GM19395 (cell line): ENCODE results near the gene ALCAM.

Experiments
- ATAC-seq: cut with Tn5 transposase; IDR thresholded peaks from one replicate; pipeline ENCODE4 v1.9.1; 2021; ENCODE audit warnings: mild to moderate bottlenecking, moderate library complexity; ENCODE audit not compliant: unreplicated experiment

The ALCAM gene

GRCh38 chr3:105523501-105523900 lies 156.8 kb downstream of the ALCAM start:
- ATAC-seq: no peak

- no peak for ATAC-seq
These were observed 158.8 kb downstream of the ALCAM start for GRCh38 chr3:105525531-105525930.

DNA sequence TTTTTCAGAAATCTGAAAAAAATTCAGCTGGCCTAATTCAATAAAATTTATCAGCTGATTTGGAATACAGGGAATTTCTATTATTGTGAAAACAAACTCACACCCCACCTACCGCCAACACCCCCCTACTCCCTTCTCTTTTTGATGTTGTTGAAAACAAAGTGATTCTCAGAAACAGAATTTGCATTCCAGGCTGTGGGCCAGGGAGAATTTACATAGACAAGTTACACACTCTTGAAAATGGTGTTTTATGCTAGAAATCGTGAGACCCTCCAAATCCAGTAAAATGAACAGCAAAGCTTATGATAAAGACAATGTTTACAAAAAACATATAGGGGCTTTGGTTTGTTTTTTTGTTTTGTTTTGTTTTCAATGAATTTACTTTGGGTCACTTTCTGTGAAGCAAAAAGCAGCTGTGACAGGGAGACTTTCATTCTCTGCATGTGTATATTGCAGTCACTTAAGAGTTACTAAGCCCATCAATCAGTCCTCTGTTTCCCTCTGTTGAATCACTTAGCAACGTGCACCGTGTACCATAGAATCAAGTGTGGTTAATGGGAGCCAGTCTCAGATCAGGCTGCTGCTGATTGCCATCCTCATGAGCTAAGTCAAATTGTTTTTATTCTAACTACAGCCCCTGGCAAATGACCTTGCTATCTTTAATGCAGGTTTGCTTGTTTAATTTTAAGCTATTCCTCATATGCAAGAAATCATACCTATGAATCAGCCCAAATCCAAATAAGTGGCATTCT lies 159.8 kb downstream of the ALCAM start:
- no peak for ATAC-seq

DNA sequence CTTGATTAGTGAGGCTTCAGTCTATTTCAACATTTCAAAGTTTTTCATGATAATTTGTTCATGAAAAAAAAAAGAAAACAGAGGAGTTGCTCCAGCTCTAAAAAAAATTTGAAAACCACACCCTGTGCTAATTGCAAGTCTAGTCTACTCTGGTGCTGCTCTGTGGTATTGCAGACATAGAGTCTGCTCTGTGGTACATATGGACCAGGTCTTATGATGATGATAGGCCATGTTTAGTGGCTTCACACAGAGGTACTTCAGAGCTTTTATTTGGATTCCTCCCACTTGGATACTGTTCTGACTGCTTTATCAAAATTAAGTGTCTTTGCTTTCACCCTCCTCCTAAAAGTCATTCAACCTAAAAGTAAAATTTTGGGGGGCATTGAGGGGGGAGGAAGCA lies 160.8 kb downstream of the ALCAM start:
- no peak for ATAC-seq

GRCh38 chr3:105527949-105528348 lies 161.2 kb downstream of the ALCAM start:
- ATAC-seq: peak; percentile 71

DNA sequence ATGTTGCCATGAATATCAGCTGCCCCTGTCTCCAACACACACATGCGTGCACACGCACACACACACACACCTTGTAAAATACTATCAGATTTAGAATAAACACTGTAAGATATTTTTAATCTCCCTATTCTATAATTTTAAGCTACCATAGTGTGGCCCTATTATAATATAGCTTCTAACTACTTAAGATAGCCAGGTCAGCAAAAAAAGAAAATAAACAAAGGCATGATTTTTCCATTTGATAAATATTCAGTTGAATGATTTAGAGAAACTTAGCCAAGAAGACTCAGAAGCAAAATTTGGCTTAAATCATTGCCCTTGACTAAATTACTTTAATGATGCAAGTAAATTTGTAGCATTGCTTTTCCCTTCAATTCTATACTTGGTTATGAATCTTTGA lies 162.2 kb downstream of the ALCAM start:
- ATAC-seq: no peak

DNA sequence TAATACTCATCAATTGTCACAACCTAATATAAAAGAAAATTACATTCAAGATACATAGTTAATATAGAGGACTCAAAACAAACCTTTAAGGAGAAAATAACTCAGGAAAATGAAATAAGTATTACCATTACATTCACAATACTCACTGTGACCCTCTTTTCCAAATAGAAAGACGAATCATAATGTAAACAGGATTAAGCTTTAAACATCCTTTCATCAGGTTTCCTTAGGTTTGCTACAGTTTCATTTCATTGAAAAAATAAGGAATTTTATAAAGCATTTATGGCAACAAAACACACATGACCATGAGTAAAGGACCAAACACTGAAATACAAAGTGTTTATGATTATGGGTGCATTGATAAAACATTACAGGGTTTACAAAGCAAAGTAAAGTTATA lies 162.7 kb downstream of the ALCAM start:
- no peak for ATAC-seq

DNA sequence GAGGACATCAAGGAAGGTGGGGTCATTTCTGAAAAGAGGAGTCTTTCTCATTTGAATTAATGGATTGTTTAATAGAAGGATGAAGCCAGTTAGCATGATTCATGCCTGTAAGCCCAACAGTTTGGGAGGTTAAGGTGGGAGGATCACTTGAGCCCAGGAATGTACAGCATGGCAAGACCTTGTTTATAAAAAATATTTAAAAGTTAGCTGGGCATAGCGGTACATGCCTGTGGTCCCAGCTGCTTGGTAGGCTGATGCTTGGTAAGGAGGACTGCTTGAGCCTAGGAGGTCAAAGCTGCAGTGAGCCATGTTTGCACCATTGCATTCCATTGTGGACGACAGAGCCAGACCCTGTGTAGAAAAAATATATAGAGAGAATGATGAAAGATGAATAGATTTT lies 165.5 kb downstream of the ALCAM start:
- ATAC-seq: no peak

GRCh38 chr3:105533960-105534359 lies 167.3 kb downstream of the ALCAM start:
- no peak for ATAC-seq

GRCh38 chr3:105534491-105534890 lies 167.8 kb downstream of the ALCAM start:
- ATAC-seq: no peak

- ATAC-seq: no peak
These were observed 170.8 kb downstream of the ALCAM start for GRCh38 chr3:105537371-105538080.

GRCh38 chr3:105538483-105538882 lies 171.8 kb downstream of the ALCAM start:
- no peak for ATAC-seq

DNA sequence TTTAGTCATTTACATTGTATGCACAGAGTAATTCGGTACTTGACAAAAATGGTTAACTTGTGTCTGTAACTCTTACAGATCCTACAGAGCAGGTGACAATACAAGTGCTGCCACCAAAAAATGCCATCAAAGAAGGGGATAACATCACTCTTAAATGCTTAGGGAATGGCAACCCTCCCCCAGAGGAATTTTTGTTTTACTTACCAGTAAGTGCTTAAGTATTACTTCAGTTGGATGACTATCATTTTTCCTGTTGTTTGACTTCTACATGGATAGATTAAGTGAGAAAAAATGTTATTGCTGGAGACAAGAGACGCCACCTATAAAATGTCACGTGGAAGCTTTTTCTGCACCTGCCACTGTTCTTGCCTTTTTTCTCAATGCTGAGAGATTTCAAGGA lies 173.2 kb downstream of the ALCAM start:
- ATAC-seq: no peak

DNA sequence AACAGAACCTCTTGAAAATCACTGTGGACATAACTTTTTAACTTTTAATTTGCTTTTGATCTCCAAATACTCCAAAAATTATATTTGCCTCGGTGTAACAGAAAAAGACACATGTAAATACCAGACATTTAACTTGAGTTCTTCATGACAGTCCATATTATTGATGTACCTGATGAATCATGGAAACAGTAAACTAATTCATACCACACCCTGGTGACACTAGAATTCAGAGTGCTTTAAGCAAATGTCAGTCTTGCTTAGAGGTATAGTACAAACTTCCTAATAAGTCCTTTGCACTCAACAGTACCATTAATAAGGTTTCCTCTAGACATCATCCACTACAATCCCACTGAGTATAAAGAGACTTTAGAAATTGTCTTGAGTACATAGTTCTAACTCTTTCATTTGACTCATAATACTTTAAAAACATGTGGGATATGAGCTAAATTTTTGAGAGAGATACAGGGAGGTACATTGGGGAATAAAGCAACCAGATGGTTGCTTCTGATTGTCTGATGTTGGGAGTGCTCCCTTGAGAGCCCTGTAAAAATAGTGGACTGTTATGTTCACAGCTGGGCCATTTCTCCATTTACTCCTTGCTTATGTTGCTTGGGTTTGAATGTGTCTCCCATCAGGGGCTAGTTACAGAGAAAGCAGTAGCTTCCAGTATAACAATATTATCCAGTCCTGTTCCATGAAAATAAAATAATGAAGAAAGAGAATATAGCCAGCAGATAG lies 175.7 kb downstream of the ALCAM start:
- ATAC-seq: no peak

DNA sequence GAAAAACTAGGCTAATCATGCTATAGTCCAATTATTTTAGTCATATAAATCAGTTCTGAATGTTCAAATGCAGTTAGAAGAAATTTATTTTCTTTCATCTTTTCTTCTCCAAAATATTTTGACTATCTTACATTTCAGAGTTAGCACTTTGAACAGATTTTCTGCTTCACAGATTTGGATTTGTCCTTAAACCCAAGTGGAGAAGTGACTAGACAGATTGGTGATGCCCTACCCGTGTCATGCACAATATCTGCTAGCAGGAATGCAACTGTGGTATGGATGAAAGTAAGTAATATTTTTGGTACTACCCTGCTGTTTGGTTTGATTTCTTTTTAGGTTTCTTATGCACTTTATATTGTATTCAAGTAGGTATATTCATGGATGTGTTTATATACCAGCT lies 178.3 kb downstream of the ALCAM start:
- no peak for ATAC-seq

- ATAC-seq: no peak
These were observed 187.1 kb downstream of the ALCAM start for GRCh38 chr3:105553851-105554250.

DNA sequence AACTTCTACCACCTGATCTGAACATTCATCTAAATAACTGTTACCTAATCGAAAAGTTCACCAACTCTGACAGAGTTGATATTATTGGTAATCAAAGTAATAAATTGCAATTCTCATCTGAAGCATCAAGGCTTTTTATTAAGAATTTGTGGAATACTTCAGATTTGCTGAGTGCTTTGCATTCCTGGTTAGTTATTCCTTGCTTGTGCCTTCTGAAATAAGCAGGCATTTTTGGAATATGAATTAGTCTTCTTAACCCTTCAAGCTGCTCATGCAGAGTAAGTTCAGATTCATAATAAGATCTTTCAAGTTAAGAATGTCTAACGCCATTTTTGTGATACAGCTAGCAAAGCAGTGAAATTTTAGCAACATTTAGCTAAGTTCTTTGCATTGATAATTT lies 188.5 kb downstream of the ALCAM start:
- no peak for ATAC-seq

DNA sequence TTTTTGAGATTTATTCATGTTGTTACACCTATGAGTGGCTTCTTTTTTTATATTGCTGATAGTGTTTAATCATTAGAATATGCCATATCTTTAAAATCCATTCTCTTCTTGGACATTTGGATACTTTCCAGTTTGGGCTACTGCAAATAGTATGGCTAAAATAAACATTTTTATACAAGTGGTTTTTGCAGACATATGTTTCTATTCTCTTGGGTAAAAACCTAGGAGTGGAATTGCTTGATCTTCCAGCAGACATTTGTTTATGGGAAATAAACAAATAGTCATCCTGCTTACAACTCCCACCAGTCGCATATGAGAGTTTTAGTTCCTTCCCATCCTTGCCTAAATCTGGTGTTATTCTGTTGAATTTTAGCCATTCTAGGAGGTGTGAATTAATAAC lies 193.1 kb downstream of the ALCAM start:
- no peak for ATAC-seq

DNA sequence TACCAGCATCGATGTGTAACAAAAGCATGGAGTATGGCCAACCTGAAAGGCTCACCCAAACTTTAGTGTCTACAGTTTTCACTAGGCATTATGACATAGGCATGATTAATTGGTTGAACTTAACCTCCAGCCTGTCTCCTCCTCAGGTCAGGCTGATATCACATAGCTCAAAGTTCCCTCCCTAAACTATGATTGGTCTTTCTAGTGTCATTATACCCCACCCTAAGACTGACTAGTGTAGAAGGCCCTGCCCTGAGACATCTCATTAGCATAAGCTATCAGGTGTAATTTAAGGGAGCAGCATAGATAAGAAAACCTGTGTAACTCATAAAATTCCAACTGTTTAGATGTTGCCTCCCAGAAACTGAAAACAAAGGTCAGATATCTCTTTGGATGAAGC lies 195.2 kb downstream of the ALCAM start:
- ATAC-seq: no peak

DNA sequence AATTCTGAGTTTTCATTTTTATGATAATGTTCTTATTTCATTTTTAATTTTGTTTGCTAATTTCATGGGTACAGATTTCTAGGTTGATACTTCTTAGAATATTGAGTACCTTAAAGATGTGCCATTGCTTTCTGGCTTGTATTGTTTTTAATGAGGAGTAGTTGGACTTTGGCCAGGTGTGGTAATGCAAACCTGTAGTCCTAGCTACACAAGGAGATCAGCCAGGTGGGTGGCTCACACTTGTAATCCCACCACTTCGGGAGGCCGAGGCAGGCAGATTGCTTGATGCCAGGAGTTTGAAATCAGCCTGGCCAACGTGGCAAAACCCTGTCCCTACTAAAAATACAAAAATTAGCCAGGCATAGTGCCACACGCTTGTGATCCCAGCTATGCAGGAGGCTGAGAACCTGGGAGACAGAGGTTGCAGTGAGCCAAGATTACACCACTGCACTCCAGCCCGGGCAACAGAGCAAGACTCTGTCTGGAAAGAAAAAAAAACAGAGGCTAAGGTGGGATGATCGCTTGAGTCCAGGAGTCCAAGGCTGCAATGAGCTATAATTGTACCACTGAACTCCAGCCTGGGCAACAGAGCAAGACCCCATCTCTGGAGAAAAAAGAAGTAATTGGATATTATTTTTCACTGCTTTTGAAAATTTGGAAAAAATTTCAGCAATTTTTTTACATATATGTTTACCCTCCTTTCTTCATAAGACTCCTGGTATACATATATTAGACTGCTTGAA lies 198.0 kb downstream of the ALCAM start:
- ATAC-seq: no peak

DNA sequence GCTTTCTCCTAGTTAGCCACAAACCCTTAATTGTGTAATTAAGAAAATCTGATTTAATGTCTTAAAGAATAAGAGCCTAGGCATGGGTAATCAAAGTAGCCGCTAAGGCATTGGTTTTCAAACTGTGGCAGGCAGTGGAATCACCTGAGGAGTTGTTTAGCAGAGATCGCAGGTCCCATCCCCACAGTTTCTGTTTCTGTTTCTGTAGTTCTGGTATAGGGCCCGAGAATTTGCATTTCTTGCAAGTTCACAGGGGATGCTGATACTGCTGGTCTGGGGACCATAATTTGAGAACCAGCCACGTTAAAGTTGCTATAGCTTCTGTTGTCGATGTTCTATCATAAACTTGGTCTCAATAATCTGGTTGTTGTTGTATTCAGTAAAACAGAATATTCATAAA lies 204.3 kb downstream of the ALCAM start:
- ATAC-seq: no peak
